ENCODE results near the gene KIAA0825.

Gene KIAA0825

GRCh38 chr5:94623011-94623410 lies 4.6 kb upstream of the KIAA0825 start:
- Mint-ChIP-seq H3K9me3 (no peaks in the 10 kb centered on the region), H3K4me1 (peaks cover 22% of the 10 kb centered on the region), H3K36me3 (ENCODE audit: low read depth) (no peaks in the 10 kb centered on the region), H3K4me3 (no peak overlapping the region), H3K27me3 (ENCODE audit: low read depth, poor library complexity) (no peaks in the 10 kb centered on the region), H3K27ac (no peak overlapping the region)
- no peak for DNase-seq
- no peak for TF ChIP-seq CTCF (IDR thresholded peaks at IDR 0.05)

GRCh38 chr5:94621763-94622162 lies 3.4 kb upstream of the KIAA0825 start:
- no peak for DNase-seq
- H3K4me1 Mint-ChIP-seq, result peaks cover 33% of the 10 kb centered on the region
- no peaks in the 10 kb centered on the region for H3K27me3 Mint-ChIP-seq (ENCODE audit: low read depth, poor library complexity)
- no peak overlapping the region for H3K27ac Mint-ChIP-seq
- no peaks in the 10 kb centered on the region for H3K9me3 Mint-ChIP-seq
- no peaks in the 10 kb centered on the region for H3K36me3 Mint-ChIP-seq (ENCODE audit: low read depth)
- TF ChIP-seq CTCF (IDR thresholded peaks at IDR 0.05), result no peak
- no peak overlapping the region for H3K4me3 Mint-ChIP-seq

- Mint-ChIP-seq H3K27me3 (ENCODE audit: low read depth, poor library complexity) (no peaks in the 10 kb centered on the region), H3K4me3 (peak overlapping the region; percentile 88), H3K27ac (no peak overlapping the region), H3K9me3 (no peaks in the 10 kb centered on the region), H3K36me3 (ENCODE audit: low read depth) (no peaks in the 10 kb centered on the region), H3K4me1 (peaks cover 40% of the 10 kb centered on the region)
- no peak for DNase-seq
- TF ChIP-seq CTCF (IDR thresholded peaks at IDR 0.05), result no peak
Observed at GRCh38 chr5:94620256-94620655, 1.9 kb upstream of the KIAA0825 start.

DNA sequence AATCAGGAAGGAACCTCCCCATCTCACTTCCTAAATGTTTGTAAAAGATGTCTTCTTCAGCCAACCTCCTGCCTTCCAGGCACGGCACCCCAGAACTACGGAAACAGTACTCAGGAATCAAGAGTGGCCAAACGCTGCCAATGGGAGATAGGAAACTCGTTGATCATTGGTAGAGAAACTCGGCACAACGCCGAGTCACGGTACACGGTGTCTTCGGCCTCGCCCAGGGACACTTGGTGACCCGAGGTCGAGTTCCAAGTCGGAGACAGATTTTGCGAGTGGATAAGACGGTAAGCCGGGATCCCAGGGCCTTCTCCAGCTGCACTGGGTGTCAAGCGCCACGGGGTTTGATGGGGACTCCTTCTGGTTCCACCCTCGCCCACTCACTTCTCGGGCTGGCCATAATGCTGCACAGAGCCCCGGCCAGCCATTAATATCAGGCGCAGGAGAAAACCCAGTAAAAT lies 343 bp downstream of the KIAA0825 start:
- Mint-ChIP-seq H3K27ac (peak overlapping the region; percentile 88), H3K36me3 (ENCODE audit: low read depth) (no peaks in the 10 kb centered on the region), H3K9me3 (no peaks in the 10 kb centered on the region), H3K4me1 (peaks cover 40% of the 10 kb centered on the region), H3K27me3 (ENCODE audit: low read depth, poor library complexity) (no peaks in the 10 kb centered on the region), H3K4me3 (peak overlapping the region; percentile 88)
- TF ChIP-seq CTCF (IDR thresholded peaks at IDR 0.05), result no peak
- peak; percentile 38 for DNase-seq

GRCh38 chr5:94615862-94616261 lies 2.5 kb downstream of the KIAA0825 start:
- peaks cover 30% of the 10 kb centered on the region for H3K4me1 Mint-ChIP-seq
- H3K9me3 Mint-ChIP-seq, result no peaks in the 10 kb centered on the region
- TF ChIP-seq CTCF (IDR thresholded peaks at IDR 0.05), result no peak
- no peak overlapping the region for H3K4me3 Mint-ChIP-seq
- H3K27ac Mint-ChIP-seq, result no peak overlapping the region
- no peaks in the 10 kb centered on the region for H3K36me3 Mint-ChIP-seq (ENCODE audit: low read depth)
- no peaks in the 10 kb centered on the region for H3K27me3 Mint-ChIP-seq (ENCODE audit: low read depth, poor library complexity)
- DNase-seq, result no peak

DNA sequence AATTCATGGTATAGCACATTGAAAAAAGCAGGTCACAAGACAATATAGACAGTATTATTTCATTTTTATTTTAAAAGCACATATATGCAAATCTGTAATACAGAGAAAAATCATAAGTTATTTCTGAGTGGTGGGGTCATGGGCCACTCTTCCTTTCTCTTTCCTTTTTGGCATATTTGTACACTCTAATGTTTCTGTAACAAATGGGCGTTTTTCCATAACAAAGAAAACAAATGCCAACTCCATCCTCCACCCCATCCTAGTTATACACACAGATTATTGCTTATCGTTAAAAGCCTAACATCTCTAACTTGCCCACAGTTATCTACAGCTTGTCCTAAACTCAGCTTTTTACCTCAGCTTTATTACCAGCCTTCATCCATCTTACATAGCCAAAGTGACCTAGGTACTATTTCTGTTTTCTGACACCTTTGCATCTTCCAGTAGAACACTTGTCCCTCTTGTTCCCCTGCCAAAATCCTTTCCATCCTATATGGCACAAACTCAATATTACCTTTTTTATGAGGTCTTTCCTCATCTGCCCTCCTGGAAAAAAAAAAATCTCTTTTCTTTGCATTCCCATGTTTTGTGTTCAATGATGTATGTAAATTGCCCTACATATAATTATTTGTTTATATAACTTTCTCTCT lies 4.1 kb downstream of the KIAA0825 start:
- Mint-ChIP-seq H3K9me3 (no peaks in the 10 kb centered on the region), H3K36me3 (ENCODE audit: low read depth) (no peaks in the 10 kb centered on the region), H3K4me3 (no peak overlapping the region), H3K27ac (no peak overlapping the region), H3K4me1 (peaks cover 22% of the 10 kb centered on the region), H3K27me3 (ENCODE audit: low read depth, poor library complexity) (no peaks in the 10 kb centered on the region)
- TF ChIP-seq CTCF (IDR thresholded peaks at IDR 0.05), result no peak
- no peak for DNase-seq
